ENCODE data around the gene TMEM108.
"Not testable (repeated sequence)": the region's sequence is repeated elsewhere in the genome, so short reads cannot be mapped to it uniquely, and the experiment has no call there.

Gene TMEM108

GRCh38 chr3:133038089-133038730 lies at the start of gene TMEM108:
Gene TMEM108 (plus strand): TSS chr3:133038391.
- peak; percentile 90 for DNase-seq (ENCODE audit: low spot score)

GRCh38 chr3:132995971-132996370 lies 42.2 kb upstream of the TMEM108 start:
- DNase-seq (ENCODE audit: low spot score), result no peak

- DNase-seq (ENCODE audit: low spot score), result no peak
Observed at GRCh38 chr3:132997404-132998185, 40.6 kb upstream of the TMEM108 start.

- not testable (repeated sequence) for DNase-seq (ENCODE audit: low spot score)
Observed at GRCh38 chr3:133005032-133005431, 33.2 kb upstream of the TMEM108 start.

- no peak for DNase-seq (ENCODE audit: low spot score)
Observed at GRCh38 chr3:133007601-133008000, 30.6 kb upstream of the TMEM108 start.

- no peak for DNase-seq (ENCODE audit: low spot score)
Observed at GRCh38 chr3:133014325-133014724, 23.9 kb upstream of the TMEM108 start.

GRCh38 chr3:133015573-133015972 lies 22.6 kb upstream of the TMEM108 start:
- DNase-seq (ENCODE audit: low spot score), result not testable (repeated sequence)

GRCh38 chr3:133016838-133017309 lies 21.3 kb upstream of the TMEM108 start:
- no peak for DNase-seq (ENCODE audit: low spot score)

GRCh38 chr3:133018921-133019320 lies 19.3 kb upstream of the TMEM108 start:
- DNase-seq (ENCODE audit: low spot score), result no peak

- DNase-seq (ENCODE audit: low spot score), result no peak
Observed at GRCh38 chr3:133021206-133021605, 17.0 kb upstream of the TMEM108 start.

GRCh38 chr3:133023362-133023761 lies 14.8 kb upstream of the TMEM108 start:
- no peak for DNase-seq (ENCODE audit: low spot score)

GRCh38 chr3:133025546-133025945 lies 12.6 kb upstream of the TMEM108 start:
- DNase-seq (ENCODE audit: low spot score), result no peak

- no peak for DNase-seq (ENCODE audit: low spot score)
Observed at GRCh38 chr3:133032301-133032700, 5.9 kb upstream of the TMEM108 start.

- DNase-seq (ENCODE audit: low spot score), result no peak
Observed at GRCh38 chr3:133037436-133037835, 755 bp upstream of the TMEM108 start.

- peak; percentile 33 for DNase-seq (ENCODE audit: low spot score)
Observed at GRCh38 chr3:133038731-133039375, 662 bp downstream of the TMEM108 start.

- peak; percentile 86 for DNase-seq (ENCODE audit: low spot score)
Observed at GRCh38 chr3:133040696-133041523, 2.7 kb downstream of the TMEM108 start.

GRCh38 chr3:133041524-133041829 lies 3.3 kb downstream of the TMEM108 start:
- no peak for DNase-seq (ENCODE audit: low spot score)

- no peak for DNase-seq (ENCODE audit: low spot score)
Observed at GRCh38 chr3:133042778-133043177, 4.6 kb downstream of the TMEM108 start.

- DNase-seq (ENCODE audit: low spot score), result no peak
Observed at GRCh38 chr3:133047980-133048379, 9.8 kb downstream of the TMEM108 start.

- no peak for DNase-seq (ENCODE audit: low spot score)
Observed at GRCh38 chr3:133049491-133049890, 11.3 kb downstream of the TMEM108 start.

GRCh38 chr3:133050891-133051290 lies 12.7 kb downstream of the TMEM108 start:
- no peak for DNase-seq (ENCODE audit: low spot score)

GRCh38 chr3:133053532-133053931 lies 15.3 kb downstream of the TMEM108 start:
- no peak for DNase-seq (ENCODE audit: low spot score)
